ENCODE results near the gene LDHA.

Gene LDHA

DNA sequence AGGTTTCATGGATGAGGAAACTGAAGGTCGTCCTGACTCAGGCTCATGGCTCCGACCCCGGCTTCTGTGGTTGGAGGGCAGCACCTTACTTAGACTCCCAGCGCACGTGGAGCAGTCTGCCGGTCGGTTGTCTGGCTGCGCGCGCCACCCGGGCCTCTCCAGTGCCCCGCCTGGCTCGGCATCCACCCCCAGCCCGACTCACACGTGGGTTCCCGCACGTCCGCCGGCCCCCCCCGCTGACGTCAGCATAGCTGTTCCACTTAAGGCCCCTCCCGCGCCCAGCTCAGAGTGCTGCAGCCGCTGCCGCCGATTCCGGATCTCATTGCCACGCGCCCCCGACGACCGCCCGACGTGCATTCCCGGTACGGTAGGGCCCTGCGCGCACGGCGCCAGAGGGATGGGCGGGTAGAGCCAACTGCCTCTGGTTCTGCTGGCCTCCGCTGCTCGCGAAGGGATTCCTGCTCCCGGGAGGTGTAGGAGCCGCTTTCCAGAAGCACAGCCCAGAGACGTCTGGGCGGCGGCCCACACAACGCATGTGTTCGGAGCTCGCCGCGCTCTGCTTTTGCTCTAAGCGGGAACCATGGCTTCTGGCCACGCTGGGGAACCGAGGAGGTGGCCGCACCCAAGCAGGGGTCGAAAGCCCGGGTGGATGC lies at the start of gene LDHA:
Gene LDHA (plus strand): TSS at position 289 of the 653 bp plus-strand sequence. CDS start 2,280 bp downstream, outside the sequence.
- peak; percentile 70 for DNase-seq

DNA sequence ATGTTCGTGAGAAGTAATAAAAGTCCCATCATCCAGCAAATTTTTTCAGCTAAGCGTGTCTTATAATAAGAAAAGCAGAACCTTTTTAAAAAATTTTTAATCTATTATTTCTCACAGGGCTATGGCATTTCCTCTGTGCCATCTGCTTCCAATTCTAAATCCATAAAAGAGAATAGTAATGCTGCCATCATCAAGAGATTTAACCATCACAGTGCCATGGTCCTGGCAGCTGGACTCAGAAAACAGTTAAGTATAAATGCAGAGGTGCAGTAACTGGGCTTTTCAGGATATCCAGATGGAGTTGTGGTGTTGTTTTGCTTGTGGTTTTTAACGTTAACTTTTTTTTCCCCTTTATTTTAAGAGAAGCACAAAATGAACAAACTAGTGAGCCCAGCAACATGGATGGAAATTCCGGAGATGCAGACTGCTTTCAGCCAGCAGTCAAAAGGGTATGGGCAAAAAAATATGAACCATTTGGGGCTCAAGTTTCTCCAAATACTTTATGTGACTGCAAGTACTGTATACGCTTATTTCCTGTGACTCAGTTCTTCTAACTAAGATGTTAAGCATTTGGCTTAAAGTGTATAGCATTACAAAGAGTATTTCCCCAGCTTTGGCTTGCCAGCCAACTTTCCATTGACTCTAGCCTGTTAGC lies 46.8 kb upstream of the LDHA start:
- DNase-seq: no peak

DNA sequence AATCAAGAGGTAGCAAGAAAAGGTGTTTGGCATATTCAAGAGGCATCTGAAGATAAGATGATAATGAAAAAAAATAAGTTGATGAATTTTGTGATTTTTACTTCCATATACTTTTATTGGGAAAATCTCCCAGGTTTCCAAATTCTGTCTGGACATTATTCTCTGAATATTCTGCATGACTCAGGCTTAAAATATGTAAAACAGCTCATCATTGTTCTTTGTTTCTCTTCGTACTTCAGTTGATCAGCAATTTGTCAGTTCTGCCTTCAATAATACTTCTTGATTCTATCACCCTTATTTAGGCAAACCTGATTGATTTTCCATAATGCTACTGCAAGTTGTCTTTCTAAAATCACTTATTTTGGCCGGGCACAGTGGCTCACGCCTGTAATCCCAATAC lies 41.8 kb upstream of the LDHA start:
- DNase-seq: no peak

DNA sequence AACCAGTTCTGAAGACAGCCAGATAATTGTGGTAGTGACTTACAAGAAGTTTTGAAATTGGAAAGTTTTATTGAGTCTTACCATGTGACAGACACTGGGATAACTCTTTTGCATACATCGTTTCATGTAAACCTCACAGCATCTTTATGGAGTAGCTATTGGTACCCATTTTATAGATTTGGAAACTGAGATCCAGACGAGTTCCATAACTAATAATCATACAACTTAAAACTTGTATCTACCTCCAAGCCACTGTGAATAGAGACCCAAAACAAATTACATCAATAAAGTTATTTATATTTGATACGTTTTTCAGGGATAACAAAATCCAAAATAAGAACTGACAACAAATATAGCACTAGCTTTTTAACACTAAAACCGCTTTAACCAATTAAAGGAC lies 35.7 kb upstream of the LDHA start:
- DNase-seq: no peak

DNA sequence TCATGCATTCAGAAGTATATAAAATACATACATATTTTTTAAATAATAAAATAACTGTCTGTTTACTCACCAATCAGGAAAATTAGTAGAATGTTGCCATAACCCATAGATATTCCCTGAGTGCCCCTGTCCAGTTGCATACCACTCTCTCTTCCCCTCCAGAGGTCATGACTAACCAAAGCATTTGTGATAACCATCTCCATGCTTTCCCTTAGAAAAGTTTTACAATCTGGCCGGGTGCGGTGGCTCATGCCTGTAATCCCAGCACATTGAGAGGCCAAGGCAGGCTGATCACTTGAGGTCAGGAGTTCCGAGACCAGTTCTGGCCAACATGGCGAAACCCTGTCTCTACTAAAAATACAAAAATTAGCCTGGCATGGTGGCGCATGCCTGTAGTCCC lies 33.2 kb upstream of the LDHA start:
- DNase-seq: no peak

DNA sequence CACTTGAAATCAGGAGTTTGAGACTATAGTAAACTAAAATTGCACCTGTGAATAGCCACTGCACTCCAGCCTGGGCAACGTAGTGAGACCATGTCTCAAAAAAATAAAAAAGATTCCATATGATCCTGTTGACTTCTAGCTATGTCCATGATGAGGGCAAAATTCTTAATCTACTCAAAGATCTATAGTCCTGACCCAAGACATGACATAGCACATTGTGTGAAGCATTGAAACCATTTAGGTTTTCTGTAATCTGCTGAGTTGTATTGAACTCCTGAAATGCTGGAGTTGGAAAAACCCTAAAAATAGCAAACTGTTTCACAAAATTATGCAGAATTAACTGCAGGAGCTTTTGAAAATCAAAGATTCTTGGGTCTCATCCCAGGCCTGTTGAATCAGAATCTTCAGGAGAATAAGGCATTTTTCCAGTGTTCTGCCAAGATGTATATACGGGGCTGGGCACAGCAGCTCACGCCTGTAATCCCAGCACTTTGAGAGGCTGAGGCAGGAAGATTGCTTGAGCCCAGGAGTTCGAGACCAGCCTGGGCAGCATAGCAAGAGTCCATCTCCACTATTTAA lies 29.8 kb upstream of the LDHA start:
- DNase-seq: no peak

DNA sequence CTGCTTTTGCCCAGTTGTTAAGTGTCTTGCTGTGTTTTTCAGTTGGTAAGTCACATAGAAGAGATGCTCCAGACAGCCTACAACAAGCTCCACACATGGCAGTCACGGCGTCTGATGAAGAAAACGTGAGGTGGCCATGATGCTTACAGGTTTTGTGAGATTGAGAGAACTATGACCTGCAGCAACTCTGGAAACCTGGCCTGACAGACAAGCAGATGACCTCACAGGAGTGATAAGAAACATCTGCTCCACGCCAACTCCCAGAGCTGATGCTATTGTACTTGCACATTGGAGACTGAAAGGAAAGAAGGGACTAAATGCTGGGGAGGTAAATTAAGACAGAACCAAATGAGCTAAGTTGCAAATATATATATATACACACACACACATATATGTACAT lies 28.6 kb upstream of the LDHA start:
- DNase-seq: no peak

DNA sequence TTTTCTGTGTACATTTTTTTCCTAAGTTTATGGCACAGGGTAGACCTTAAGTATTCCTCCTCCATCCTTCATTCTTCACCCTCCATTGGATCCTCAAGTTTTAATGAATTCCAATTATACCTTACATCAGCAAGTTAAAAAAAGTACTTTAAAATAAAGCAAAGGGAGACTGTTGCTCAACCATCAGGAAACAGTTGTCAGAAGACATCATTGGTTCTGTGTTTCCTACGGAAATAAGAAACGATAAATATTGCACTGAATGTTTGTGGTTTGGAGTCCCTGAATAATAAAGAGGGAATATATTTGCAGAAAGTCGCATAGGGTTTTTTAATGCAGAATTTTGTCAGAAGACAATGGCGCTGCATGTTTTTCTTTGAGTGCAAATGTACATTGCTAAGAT lies 28.1 kb upstream of the LDHA start:
- DNase-seq: no peak

DNA sequence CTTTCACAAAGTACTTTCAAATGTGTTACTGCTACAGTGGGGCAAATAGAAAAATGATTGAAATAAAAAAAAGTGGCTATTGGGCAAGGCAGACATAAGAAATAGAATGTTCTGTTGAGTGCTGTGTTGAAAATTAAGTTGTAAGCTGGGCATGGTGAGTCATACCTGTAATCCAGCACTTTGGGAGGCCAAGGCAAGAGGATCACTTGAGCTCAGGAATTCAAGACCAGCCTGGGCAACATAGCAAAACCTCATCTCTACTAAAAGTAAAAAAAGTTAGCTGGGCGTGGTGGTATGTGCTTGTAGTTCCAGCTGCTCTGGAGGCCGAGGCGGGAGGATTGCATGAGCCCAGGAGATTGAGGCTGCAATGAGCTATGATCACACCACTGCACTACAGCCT lies 26.9 kb upstream of the LDHA start:
- DNase-seq: no peak

DNA sequence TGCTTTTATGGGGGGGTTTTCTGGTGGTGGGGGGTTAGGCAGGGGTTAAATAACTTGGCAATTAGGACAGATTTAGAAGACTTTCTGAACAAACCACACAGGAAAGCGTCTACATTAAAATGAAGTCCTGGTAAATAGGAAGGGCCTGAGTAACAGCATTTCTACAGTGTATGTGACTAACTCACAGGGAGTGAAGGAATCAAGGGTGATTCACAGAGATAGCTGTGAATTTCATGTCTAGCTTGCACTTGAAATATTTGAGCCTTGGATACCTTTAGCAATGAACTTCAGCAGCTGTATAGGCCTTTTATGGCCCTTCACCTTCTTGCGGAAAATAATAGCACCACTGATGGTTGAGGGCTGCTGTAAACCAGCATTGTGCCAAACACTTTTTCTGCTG lies 26.1 kb upstream of the LDHA start:
- DNase-seq: no peak

DNA sequence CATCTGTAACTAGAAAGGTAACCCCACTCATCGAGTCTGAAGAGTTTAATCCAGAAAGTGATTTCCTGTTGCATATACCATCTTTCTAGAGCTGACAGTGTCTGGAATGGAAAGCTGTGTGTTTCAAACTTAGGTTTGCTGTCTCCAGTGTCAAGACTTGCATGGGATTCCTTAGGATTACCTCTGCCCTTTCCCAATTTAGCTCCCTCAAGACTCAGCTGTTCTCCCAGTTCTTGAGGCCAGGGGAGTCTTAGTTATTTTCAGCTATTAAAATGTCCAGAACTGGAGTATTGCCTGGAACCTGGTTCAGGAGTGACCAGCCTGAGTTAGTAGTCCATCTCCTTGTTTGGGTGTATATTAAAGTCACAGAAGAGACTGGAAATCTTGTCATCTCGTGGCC lies 25.0 kb upstream of the LDHA start:
- DNase-seq: no peak

DNA sequence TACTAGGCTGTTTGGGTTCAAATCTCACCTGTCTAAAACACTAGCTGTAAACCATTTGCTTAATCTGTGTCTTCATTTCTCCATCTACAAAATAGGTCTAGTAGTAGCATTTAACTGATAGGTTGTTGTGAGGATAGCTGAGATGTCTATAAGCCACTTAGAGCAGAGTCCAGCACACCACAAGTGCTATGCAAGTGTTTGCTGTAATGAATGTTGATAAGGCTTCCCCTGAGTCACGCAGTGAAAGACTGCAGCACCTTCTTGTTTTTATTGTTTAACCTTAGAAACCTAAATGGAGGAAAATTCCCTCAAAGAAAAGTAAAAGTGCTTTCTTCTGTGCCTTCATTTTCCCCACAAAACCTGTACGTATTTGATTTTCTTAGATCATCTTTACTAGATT lies 23.1 kb upstream of the LDHA start:
- DNase-seq: no peak

DNA sequence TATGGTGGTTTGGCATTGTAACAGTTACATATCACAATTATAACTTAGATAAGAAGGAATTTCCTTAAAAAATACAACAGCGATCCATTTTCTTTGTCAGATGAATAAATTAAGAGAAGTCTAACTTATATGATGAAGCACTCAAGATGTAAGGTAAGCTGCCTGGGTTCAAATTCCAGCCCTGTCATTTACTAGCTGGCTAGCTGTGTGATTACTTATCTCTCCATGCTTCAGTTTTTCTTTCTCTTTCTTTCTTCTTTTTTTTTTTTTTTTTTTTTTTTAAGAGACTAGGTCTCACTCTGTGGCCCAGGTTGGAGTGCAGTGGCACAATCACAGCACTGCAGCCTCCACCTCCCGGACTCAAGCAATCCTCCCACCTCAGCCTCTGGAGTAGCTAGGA lies 22.2 kb upstream of the LDHA start:
- DNase-seq: no peak

DNA sequence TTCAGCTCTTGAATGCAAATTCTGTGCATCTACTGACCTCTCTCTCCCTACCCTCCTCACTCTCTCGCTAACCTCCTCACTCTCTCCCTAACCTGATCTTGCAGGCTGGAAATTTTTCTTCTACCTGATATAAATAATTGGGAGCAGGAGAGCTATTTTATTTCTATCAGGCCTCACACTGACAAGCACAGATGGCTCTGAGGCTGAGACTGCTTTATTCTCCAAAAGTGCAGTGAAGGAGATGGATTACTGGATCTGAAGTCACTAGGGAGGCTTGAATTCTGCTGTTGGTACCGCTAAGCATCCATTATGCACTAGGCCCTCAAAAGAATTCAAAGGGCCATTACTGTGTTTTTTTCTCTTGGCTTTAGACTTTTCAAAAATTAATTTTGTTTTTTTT lies 19.4 kb upstream of the LDHA start:
- DNase-seq: no peak

DNA sequence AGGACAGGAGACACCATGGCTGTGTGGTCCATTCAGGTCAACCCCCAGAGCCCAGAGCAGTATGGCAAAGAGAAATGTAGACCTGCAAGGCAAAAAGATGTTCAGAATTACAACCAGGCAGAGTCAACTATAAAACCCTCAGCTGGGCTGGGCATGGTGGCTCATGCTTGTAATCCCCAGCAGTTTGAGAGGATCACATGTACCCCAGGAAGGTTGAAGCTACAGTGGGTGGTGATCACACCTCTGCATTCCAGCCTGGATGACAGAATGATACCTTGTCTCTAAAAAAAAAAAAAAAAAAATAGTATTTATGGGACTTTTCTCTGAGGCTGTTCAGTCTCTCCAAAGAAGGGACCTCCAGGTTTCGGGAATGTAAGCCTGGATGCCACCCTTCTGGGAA lies 18.4 kb upstream of the LDHA start:
- no peak for DNase-seq

DNA sequence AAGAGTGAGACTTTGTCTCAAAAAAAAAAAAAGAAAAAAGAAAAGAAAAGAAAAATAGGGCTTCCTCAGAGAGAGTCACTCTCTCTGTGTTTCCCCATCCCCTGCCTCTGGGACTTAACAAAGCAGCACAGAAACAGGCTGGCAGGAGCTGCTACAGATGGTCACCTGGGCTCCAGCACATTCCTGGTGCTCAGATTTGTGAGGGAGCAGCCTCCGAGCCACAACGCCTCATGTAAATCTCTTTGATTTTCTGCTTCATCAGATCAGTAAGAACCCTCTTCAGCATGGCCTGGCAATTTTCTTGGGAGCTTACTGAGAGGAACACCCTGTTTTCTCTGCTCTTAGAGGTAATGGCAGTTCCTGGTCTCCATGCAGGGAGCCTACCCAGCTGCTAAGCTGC lies 15.2 kb upstream of the LDHA start:
- no peak for DNase-seq

DNA sequence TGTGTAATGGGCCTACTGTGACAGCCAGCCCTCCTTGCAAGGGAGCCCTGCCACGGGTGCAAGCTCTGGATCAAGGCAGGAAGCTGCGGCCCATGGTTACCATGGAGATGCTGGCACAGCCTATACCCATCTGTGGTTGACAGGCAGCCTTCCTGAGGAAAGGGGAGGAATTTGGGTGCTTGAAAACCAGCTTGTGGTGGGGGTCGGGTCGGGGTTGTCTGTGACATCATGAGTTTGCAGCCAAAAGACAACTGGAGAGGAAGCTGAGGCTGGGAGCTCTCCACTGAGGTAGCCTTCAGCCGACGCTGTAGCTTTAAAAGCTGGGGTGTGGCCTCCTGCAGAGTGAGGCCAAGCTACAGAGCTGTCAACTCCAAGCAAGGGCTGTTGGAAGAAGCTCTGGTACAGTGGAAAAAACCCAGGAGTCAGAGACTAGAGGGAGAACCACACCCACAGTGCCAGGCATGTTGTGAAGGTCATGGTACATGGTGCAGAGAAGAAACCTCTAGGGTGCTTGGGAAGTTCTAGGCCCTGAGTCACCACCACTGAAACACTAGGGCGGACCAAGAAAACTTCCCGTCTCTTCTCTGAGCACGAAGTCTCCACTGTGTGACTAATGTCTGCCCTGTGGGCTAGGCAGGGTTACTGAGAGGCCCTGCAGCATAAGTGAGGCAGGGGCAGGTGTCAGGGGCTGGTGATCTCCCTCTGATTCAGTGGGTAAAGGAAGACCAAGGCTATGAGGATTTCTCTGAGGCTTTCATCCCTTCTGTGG lies 10.8 kb upstream of the LDHA start:
- no peak for DNase-seq

DNA sequence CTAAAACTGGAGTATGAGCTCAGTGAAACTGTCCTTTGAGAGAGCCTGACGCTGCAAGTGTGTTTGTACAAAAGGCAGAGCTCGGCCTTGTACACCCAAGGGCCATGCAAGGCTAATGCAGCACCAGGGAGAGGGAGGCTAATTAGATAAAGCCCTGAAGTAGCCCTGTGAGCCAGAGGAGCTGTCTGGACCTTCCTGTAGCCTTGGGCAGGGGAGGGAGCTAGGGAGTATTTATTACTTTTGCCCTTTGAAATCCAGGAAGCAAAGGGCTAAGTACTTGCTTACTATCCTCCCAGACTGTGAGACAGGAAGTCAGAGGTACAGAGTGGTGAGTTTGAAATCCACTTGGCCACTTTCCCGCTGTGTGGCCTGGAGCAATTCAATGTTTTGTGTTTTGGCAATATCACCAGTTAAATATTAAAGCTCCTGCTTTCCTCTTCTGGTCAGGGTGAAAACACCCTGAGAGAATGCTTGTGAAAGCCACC lies 10.2 kb upstream of the LDHA start:
- DNase-seq: no peak

DNA sequence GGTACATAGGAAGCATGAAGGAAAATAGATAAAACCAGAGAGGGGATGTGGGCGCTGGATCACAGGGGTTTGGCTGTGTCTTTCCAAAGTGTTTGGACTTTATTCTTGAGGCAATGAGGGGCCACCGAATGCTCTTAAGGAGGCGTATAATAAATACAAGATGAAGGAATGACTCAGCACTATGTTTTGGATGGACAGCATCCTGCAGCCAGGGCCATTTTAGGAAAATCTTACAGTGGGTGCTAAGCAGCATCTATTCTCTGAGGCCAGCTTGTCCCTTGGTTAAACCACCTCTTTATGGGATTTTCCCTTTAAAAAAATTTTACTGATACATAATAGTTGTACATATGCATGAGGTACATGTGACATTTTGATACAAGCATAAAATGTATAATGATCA lies 4.3 kb upstream of the LDHA start:
- DNase-seq: no peak

DNA sequence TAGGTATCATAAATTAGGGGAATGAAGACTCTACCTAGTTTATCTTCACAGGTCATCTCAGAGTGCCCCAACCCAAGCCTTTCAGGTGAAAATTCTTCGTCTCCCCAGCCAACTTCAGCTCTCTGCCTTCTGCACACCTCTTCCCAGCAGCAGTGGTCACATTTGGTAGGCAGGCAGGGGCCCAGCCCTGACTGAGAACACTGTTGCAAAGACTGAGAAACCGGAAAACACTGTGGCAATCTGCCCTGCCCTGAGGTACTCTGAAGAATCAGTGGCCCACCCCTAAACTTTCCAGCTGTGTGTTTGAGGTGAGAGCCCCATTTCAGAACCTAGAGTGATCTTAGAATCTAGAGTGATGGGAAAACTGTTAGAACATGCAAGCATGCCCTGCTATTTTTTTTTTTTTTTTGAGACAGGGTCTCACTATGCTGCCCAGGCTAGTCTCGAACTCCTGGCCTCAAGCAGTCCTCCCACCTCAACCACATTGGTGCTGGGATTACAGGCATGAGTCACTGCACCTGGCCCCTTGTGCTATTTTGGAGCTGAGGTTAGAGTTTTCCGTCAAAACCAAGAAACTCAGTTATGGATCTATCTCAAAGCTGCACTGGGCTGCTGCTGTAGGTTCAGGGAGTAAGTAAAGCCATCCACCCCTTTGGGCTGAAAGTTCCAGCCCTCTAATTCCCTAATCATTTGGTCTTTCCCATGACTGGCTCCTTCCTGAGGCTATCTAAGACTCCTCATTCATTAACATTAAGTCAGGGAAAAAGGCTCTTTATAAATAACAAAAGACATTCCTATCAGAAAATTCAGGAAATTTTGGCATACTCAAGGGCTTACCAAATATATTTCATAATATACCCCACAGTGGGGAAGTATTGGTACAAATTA lies 1.7 kb upstream of the LDHA start:
- no peak for DNase-seq

DNA sequence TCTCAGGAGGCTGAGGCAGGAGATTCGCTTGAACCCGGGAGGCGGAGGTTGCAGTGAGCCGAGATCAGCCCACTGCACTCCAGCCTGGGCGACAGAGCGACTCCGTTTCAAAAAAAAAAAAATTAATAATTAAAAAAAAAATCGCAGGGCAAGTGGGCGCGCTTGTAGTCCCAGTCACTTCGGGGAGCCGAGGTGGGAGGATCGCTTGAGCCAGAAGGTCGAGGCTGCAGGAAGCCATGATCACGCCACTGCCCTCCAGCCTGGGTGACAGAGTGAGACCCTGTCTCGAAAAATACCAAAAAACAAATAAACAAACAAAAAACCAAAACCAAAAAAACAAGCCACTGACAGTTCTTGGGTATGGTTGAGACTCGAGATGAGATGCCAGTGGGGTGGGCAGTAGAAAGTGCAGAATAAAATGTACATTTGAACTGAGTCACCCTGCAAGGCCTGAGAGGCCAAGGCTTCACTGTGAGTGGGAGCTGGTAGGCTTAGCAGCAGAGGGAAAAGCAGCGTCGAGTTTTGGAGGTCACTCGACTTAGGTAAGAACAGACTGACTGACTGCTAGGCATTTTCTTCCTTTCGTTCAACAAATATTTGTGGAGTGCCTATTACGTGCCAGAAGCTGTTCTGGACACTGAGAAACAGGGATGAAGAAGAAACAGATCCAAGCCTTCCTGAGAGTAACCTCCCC lies 635 bp upstream of the LDHA start:
- no peak for DNase-seq

Data from NCI-H2081 treated with DMSO at 0.1 percent for 48 hours (cell line).